GM19240 (cell line): Measurements from ENCODE around the gene LRIG1.

ENCODE experiments used
- DNase-seq: peaks from one replicate; pipeline ENCODE4 v3.0.0; 2011; ENCODE audit warnings: low spot score; ENCODE audit not compliant: insufficient read length

The LRIG1 gene

GRCh38 chr3:66443118-66443803 lies 57.6 kb downstream of the LRIG1 start:
- DNase-seq = no peak

DNA sequence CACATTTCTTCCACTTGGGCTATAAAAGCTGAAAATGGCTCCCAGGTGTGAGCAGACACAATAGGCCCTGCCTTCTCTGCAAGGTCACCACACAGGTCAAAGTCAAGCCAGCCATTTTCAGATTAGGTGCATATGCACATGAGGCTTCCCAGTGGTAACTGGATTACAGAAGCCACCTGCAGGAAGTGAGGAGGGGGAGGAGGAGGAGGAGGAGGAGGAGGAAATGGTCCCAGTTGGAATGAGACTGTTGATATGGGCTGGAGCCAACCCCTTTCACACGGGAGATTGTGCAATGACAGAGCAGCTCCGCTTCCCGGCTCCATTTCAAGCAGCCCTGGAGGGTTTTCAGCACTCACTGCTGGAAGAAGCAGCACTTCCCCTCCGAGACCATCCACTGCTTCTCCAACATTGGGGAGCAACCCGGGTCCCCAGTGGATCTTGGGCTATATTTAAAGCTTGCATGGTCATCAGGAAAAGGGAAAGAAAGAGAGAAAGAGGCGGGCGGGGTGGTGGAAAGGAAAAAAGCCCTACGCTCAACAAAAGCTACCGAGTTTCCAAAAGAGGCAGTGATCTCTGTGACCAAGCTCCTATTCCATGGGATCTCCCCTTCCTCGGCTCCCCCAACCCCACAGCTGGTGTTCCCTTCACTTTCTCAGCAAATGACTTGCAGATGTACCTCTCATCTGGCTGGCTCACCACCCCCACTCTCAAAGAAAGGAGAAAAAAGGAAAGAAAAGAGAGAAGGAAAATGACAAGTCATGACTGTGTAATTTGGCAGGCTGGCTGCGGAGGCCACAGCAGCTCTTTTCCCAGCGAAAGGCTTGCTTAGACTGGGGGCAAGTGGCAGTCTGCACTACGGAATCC lies 58.3 kb downstream of the LRIG1 start:
- no peak for DNase-seq

DNA sequence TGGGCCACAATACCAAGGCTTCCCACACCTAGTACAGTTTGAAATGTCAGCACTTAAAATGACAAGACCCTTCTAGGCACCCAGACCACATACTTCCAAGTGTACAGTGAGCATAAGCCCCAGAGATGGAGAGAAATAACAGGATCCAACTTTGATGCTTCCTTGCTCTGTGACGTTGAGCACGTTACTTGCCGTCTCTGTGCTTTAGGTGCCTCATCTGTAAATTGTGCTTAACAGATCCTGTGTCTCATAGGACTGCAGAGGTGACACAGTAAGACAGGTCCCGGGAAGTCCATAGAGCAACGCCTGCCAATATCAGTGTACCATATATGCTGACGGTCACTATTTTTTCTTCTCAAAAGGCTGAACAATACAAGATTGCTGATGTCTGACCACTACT lies 59.1 kb downstream of the LRIG1 start:
- DNase-seq = no peak

GRCh38 chr3:66441129-66441528 lies 59.7 kb downstream of the LRIG1 start:
- DNase-seq = no peak

DNA sequence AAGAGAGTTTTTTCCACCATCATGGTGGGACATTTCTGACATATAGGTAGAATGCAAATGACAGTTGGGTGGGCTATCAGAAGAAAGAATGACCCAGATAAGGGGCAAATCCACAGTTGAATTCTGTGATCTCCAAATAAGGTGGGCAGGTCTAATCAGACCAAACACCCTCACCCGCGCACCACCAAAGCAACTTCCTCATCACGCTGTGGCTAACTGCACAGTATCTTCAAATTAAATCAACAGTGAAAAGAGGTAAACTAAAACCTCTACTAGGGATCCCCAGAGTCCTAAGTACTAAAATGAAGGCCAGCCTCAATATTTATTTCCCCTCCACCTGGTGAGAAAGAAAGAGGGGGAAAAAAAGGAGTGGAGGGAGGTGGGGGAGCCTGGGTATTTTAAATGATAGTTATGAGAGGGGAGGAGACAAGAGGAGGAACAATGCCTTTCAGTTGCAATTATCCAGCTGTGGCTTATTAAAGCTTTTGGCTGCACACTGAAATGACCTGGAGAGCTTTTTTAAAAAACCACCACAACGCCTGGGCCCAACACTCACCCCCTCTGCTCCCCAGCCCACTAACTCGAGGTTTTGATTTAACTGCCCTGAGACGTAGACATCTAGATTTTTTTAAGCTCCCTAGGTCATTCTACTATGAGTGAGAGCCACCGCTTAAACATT lies 61.0 kb downstream of the LRIG1 start:
- no peak for DNase-seq

- DNase-seq = no peak
Measured at GRCh38 chr3:66438046-66438445, 62.8 kb downstream of the LRIG1 start.

DNA sequence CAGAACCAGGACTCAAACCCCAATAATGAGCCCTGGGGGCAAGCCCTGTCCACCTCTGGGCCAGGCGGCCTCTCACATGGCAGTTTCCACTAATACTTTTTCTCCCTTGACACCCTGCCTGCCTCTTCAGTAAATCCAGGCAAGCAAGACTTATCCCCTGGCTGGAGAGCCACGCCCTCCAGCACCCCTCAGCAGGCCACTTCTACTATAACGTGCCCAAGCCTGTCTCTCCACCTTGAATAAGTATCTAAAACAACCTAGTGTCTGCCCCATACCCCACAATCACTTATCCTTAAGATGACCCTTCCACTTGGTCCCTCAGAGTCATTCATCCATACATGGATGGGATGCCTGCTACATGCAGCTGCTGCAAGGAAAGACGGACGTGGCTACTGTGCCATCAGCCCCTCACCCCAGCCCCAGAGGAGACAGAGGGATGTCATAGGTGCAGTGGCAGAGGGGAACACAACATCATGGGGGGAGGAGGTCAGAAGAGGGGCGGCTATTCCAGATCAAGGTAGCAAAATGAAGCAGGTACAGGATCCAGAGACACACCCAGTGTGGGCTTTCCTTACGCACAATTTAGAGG lies 63.4 kb downstream of the LRIG1 start:
- no peak for DNase-seq

- no peak for DNase-seq
Measured at GRCh38 chr3:66435989-66436388, 64.8 kb downstream of the LRIG1 start.

- DNase-seq = no peak
Measured at GRCh38 chr3:66434726-66435125, 66.1 kb downstream of the LRIG1 start.

- DNase-seq = no peak
Measured at GRCh38 chr3:66433522-66433782, 67.4 kb downstream of the LRIG1 start.

- no peak for DNase-seq
Measured at GRCh38 chr3:66432767-66433521, 67.9 kb downstream of the LRIG1 start.

DNA sequence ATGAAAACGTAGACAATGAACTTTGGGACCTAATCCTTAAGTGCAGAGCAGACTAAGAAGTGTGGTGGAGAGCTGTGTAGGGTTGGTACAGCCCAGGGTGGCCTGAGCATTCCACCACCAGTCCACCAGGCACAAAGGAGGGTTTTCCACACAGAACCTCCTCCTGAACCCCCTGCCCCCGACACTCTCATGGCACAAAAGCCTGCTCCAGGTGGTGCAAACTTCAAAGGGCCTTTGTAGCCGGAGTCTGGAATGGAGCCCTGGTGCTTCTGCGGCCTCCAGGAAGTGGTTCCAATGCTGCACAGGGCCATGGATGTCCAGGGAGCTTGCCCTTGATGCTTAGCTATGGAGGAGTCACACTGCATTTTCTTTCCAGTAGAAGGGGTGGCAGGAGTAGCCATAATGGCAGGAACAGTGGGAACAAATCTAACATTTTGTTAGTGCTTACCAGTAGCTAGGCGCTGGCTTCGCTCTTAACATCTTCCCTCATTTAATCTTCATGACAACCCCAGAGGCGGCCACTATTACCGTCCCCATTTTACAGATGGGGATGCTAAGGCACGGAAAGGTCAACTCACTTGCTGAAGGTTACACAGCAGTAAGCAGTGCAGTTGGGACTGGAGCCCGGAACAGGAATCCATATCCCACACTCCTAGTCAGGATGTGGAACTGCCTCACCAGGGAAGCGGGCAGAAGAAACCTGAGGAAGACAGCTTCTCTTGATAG lies 68.6 kb downstream of the LRIG1 start:
- DNase-seq = no peak

DNA sequence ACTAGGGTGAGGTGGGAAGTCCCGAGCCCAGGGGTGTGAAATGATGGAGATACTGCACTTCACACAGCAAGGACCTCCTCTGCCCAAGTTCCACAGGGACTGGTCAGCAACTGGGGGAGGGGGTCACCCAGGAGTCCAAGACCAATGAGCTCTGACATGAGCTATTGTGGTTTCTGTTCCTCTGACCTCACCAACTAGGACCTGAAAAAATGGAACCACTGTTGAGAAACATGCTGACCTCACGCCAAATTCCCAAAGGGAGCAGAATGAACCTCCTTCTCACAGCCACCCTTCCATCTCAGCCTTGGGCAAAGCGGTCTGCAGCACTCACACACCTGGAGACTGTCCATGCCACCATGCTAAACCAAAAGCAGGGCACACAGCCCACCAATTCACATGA lies 69.3 kb downstream of the LRIG1 start:
- DNase-seq = no peak

DNA sequence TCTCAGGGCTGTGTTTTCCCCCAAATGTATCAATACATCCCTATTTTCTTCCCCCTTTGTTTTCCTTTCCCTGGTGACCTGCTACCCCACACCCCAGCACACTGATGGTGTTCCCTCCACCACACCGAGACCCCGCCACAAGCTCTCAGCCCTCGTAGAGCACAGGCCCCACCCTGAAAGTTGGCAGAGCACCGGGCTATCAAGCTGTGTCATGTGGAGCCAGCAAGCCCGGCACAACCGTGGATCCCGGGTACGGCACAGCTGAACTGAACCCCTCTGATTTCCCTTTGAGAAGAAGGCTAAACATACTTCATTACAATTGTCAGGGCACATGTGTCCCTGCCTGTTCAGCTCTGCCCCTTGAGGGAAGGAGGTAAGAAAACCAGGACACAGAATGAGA lies 69.9 kb downstream of the LRIG1 start:
- DNase-seq = no peak

- DNase-seq = no peak
Measured at GRCh38 chr3:66428733-66429132, 72.1 kb downstream of the LRIG1 start.

DNA sequence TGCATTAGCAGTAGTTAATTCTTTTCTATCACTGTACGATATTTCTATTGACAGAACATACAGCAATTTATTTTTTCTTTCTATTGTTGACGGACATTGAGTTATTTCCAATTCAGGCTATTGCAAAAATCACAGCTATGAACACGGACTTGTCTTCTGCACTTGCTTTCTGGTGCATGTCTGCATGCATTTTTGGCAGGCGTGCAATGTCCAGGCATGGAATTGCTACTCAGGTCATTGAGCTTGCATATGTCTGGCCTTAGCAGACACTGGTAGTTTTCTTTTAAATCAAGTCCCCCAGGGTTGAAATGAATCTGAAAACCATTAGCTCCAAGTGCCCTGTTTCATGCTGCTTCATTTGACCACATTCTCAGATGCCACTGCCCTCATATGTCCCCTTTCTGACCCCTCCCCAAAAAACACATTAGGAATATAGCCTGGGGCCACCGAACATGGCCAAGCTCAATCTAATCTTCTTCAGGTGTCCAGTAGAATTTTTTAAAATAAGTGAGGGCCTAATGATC lies 72.8 kb downstream of the LRIG1 start:
- DNase-seq = no peak

DNA sequence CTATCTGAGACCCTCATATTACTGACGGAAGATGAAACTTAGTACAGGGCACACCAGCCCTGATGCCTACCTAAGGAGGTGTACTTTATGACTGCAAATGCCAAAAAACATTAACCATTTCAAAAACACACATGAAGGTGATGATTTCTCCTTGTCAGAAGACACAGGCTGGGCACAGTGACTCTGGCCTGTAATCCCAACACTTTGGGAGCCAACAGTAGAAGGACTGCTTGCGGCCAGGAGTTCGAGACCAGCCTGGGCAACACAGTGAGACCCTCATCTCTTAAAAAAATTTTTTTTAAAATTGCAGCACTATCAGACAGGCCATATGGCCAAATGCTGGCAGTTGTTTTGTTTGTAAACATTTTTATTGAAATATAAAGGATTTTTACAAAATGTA lies 73.5 kb downstream of the LRIG1 start:
- DNase-seq = no peak

DNA sequence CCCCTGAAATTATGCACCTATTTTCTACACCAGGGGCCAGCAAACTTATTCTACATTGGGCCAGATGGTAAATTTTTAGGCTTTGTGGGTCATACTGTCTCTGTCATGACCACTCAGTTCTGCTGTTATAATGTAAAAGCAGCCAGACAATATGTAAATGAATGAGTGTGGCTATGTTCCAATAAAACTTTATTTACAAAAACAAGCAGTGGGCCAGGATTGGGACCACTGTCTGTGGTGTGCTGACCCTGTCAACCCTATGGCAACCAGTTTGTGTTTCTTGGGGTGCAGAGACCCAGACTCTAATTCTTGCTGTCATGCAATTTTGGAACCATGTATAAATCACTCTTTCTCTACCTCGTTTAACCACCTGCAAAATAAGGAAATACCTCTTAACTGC lies 74.7 kb downstream of the LRIG1 start:
- no peak for DNase-seq

DNA sequence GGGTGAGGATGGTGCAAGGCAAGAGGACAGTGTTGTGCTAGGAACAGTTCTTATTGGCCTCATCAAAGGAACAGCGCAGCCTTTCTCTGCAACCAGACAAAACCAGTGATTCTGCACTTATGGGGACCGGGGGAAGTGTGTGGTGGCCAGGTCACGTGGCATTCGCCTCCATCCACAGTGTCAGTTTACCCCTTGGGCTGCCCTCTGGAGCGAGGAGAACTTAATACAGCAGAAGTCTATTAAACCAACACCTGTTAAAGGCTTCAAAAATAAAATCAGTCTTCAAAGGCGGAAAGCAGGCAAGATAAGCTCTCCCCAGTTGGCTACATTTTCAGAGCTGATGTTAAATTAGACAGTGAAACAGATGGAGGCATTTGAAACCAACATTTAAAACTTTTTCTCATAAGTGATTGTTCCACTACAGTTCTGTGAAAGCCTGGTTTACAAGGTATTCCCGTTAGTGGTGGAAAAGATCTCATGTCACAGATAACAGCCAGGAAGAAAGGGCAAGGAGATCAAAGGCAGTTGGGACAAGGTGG lies 75.2 kb downstream of the LRIG1 start:
- no peak for DNase-seq

GRCh38 chr3:66425032-66425431 lies 75.8 kb downstream of the LRIG1 start:
- no peak for DNase-seq
